ENCODE measurements around the gene CTNNA3. TPM values are rescaled to one million over a fixed set of nuclear protein-coding genes. Genes with fewer than 3 reads are reported as not detected.
"Not testable (repeated sequence)": the region's sequence is repeated elsewhere in the genome, so short reads cannot be mapped to it uniquely, and the experiment has no call there.

The CTNNA3 gene
- total RNA-seq, 1 donor from 2014 or later: 159 TPM

GRCh38 chr10:67696679-67697078 lies 684 bp upstream of the CTNNA3 start:
- H3K4me3 ChIP-seq: peak overlapping the region; percentile 61
- no peaks in the 10 kb centered on the region for H3K36me3 ChIP-seq
- no peak for TF ChIP-seq CTCF (IDR thresholded peaks at IDR 0.05; ENCODE audit: borderline replicate concordance)
- peak overlapping the region; percentile 93 for H3K27ac ChIP-seq (replicated peaks)
- no peaks in the 10 kb centered on the region for H3K27me3 ChIP-seq (ENCODE audit: low read depth)
- H3K4me1 ChIP-seq: peaks cover 22% of the 10 kb centered on the region
- no peak for DNase-seq
- peaks cover 3% of the 10 kb centered on the region for H3K9me3 ChIP-seq (replicated peaks)
- intact Hi-C loops (cut with micrococcal nuclease): loop anchor here (10.0 kb wide), 1 partner anchor 88 kb away; no protein-coding TSS in a partner anchor

GRCh38 chr10:67695555-67695954 lies 440 bp downstream of the CTNNA3 start:
- no peak for TF ChIP-seq CTCF (IDR thresholded peaks at IDR 0.05; ENCODE audit: borderline replicate concordance)
- intact Hi-C loops (cut with micrococcal nuclease): loop anchor here (10.0 kb wide), 1 partner anchor 89 kb away; no protein-coding TSS in a partner anchor
- Histone ChIP-seq H3K27me3 (ENCODE audit: low read depth) (no peaks in the 10 kb centered on the region), H3K4me3 (peak overlapping the region; percentile 61), H3K36me3 (no peaks in the 10 kb centered on the region), H3K4me1 (peaks cover 22% of the 10 kb centered on the region), H3K9me3 (replicated peaks) (no peaks in the 10 kb centered on the region), H3K27ac (replicated peaks) (peak overlapping the region; percentile 93)
- no peak for DNase-seq

- H3K9me3 ChIP-seq (replicated peaks); H3K36me3 ChIP-seq; DNase-seq; H3K27me3 ChIP-seq (ENCODE audit: low read depth); H3K4me3 ChIP-seq; H3K27ac ChIP-seq (replicated peaks): not testable (repeated sequence)
- peaks cover 17% of the 10 kb centered on the region for H3K4me1 ChIP-seq
- intact Hi-C loops (cut with micrococcal nuclease): loop anchor here (10.0 kb wide), 1 partner anchor 93 kb away; no protein-coding TSS in a partner anchor
Observed at GRCh38 chr10:67691861-67692260, 4.1 kb downstream of the CTNNA3 start.

GRCh38 chr10:67690540-67690939 lies 5.5 kb downstream of the CTNNA3 start:
- not testable (repeated sequence) for H3K9me3 ChIP-seq (replicated peaks); H3K27ac ChIP-seq (replicated peaks); H3K4me3 ChIP-seq; DNase-seq; H3K4me1 ChIP-seq; H3K36me3 ChIP-seq; H3K27me3 ChIP-seq (ENCODE audit: low read depth)
- intact Hi-C loops (cut with micrococcal nuclease): loop anchor here (10.0 kb wide), 1 partner anchor 94 kb away; no protein-coding TSS in a partner anchor

- H3K4me1 ChIP-seq: peaks cover 31% of the 10 kb centered on the region
- intact Hi-C loops (cut with micrococcal nuclease); DNase-seq; H3K27ac ChIP-seq (replicated peaks); H3K36me3 ChIP-seq; H3K4me3 ChIP-seq; H3K27me3 ChIP-seq (ENCODE audit: low read depth): not testable (repeated sequence)
- H3K9me3 ChIP-seq (replicated peaks): peaks cover 29% of the 10 kb centered on the region
Observed at GRCh38 chr10:67684140-67684539, 11.9 kb downstream of the CTNNA3 start.

GRCh38 chr10:67678335-67678974 lies 17.5 kb downstream of the CTNNA3 start:
- intact Hi-C loops (cut with micrococcal nuclease): no loop called here
- no peak overlapping the region for H3K27ac ChIP-seq (replicated peaks)
- H3K36me3 ChIP-seq: no peaks in the 10 kb centered on the region
- DNase-seq: no peak
- peaks cover 45% of the 10 kb centered on the region for H3K4me1 ChIP-seq
- no peak for TF ChIP-seq CTCF (IDR thresholded peaks at IDR 0.05; ENCODE audit: borderline replicate concordance)
- peaks cover 5% of the 10 kb centered on the region for H3K9me3 ChIP-seq (replicated peaks)
- no peak overlapping the region for H3K4me3 ChIP-seq
- H3K27me3 ChIP-seq (ENCODE audit: low read depth): no peaks in the 10 kb centered on the region

- DNase-seq: no peak
- peaks cover 45% of the 10 kb centered on the region for H3K4me1 ChIP-seq
- no peak overlapping the region for H3K4me3 ChIP-seq
- intact Hi-C loops (cut with micrococcal nuclease): no loop called here
- no peaks in the 10 kb centered on the region for H3K9me3 ChIP-seq (replicated peaks)
- H3K36me3 ChIP-seq: no peaks in the 10 kb centered on the region
- H3K27me3 ChIP-seq (ENCODE audit: low read depth): no peaks in the 10 kb centered on the region
- no peak overlapping the region for H3K27ac ChIP-seq (replicated peaks)
- no peak for TF ChIP-seq CTCF (IDR thresholded peaks at IDR 0.05; ENCODE audit: borderline replicate concordance)
Observed at GRCh38 chr10:67676208-67676825, 19.7 kb downstream of the CTNNA3 start.
